Measurements from ENCODE around the gene TPM3. TPM values are rescaled to one million over a fixed set of nuclear protein-coding genes. Genes with fewer than 3 reads are reported as not detected.
"Not testable (repeated sequence)": the region's sequence is repeated elsewhere in the genome, so short reads cannot be mapped to it uniquely, and the experiment has no call there.

Gene TPM3
- total RNA-seq, 1 experiment from 2014 or later = 545 TPM

DNA sequence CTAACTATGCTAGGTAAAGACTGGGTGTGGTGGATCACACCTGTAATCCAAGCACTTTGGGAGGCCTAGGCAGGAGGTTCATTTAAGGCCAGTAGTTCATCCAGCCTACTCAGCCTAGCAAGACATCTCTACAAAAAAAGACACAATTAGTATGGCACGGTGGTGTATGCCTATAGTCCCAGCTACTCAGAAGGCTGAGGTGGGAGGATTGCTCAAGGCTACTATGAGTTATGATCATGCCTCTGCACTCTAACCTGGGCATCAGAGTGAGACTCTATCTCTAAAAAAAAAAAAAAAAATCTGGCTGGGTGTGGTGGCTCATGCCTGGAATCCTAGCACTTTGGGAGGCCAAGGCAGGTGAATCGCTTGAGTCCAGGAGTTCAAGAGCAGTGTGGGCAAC lies 58.6 kb downstream of the TPM3 start:
- H3K9me3 ChIP-seq (ENCODE audit: control insufficient read depth, insufficient read depth, low read depth, low read length) = no peaks in the 10 kb centered on the region
- no peak for DNase-seq (ENCODE audit: low read depth, low spot score)
- no peaks in the 10 kb centered on the region for H3K27me3 ChIP-seq (ENCODE audit: control insufficient read depth, insufficient read depth, low read length)
- ChIA-PET CTCF (interaction anchor here (0.7 kb wide), 1 partner anchor 1204 kb away, joined by 3 read pairs; no protein-coding TSS in a partner anchor), POLR2A (interaction anchor here (0.6 kb wide), 1 partner anchor 122 kb away, joined by 7 read pairs; no protein-coding TSS in a partner anchor)
- no peaks in the 10 kb centered on the region for H3K36me3 ChIP-seq (ENCODE audit: control insufficient read depth, insufficient read depth, low read length)
- in situ Hi-C loops (cut with HindIII; ENCODE audit: low pct_unique_long_range_greater_than_20kb, low sequenced_read_pairs) (no loop called here), intact Hi-C loops (cut with micrococcal nuclease; ENCODE audit: unreplicated experiment) (no loop called here)
- H3K4me3 ChIP-seq (ENCODE audit: low read depth in 2 of 2, low read length in 2 of 2) = no peak overlapping the region
- BruUV-seq (replicated peaks) = no TSS peak
- no peaks in the 10 kb centered on the region for H3K4me1 ChIP-seq (ENCODE audit: control insufficient read depth, insufficient read depth, low read length)
- ATAC-seq = no peak
- TF ChIP-seq SIN3A (IDR thresholded peaks at IDR 0.05; ENCODE audit: borderline replicate concordance, insufficient read depth, low read depth, low read length) (no peak), POLR2AphosphoS5 (IDR thresholded peaks at IDR 0.05; ENCODE audit: low read depth, low read length) (no peak), TCF7L2 (IDR thresholded peaks at IDR 0.05; ENCODE audit: low read depth, low read length) (no peak)
- TF ChIP-seq, protein P1, sequence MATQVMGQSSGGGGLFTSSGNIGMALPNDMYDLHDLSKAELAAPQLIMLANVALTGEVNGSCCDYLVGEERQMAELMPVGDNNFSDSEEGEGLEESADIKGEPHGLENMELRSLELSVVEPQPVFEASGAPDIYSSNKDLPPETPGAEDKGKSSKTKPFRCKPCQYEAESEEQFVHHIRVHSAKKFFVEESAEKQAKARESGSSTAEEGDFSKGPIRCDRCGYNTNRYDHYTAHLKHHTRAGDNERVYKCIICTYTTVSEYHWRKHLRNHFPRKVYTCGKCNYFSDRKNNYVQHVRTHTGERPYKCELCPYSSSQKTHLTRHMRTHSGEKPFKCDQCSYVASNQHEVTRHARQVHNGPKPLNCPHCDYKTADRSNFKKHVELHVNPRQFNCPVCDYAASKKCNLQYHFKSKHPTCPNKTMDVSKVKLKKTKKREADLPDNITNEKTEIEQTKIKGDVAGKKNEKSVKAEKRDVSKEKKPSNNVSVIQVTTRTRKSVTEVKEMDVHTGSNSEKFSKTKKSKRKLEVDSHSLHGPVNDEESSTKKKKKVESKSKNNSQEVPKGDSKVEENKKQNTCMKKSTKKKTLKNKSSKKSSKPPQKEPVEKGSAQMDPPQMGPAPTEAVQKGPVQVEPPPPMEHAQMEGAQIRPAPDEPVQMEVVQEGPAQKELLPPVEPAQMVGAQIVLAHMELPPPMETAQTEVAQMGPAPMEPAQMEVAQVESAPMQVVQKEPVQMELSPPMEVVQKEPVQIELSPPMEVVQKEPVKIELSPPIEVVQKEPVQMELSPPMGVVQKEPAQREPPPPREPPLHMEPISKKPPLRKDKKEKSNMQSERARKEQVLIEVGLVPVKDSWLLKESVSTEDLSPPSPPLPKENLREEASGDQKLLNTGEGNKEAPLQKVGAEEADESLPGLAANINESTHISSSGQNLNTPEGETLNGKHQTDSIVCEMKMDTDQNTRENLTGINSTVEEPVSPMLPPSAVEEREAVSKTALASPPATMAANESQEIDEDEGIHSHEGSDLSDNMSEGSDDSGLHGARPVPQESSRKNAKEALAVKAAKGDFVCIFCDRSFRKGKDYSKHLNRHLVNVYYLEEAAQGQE (IDR thresholded peaks at IDR 0.05; ENCODE audit: insufficient read depth in 1 of 2, low read depth in 2 of 2, low read length in 1 of 2) = no peak
- TF ChIP-seq, protein P2, sequence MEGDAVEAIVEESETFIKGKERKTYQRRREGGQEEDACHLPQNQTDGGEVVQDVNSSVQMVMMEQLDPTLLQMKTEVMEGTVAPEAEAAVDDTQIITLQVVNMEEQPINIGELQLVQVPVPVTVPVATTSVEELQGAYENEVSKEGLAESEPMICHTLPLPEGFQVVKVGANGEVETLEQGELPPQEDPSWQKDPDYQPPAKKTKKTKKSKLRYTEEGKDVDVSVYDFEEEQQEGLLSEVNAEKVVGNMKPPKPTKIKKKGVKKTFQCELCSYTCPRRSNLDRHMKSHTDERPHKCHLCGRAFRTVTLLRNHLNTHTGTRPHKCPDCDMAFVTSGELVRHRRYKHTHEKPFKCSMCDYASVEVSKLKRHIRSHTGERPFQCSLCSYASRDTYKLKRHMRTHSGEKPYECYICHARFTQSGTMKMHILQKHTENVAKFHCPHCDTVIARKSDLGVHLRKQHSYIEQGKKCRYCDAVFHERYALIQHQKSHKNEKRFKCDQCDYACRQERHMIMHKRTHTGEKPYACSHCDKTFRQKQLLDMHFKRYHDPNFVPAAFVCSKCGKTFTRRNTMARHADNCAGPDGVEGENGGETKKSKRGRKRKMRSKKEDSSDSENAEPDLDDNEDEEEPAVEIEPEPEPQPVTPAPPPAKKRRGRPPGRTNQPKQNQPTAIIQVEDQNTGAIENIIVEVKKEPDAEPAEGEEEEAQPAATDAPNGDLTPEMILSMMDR (IDR thresholded peaks at IDR 0.05) = no peak
- no peak overlapping the region for H3K27ac ChIP-seq (ENCODE audit: low read length)

- no peaks in the 10 kb centered on the region for H3K9me3 ChIP-seq (ENCODE audit: control insufficient read depth, insufficient read depth, low read depth, low read length)
- intact Hi-C loops (cut with micrococcal nuclease; ENCODE audit: unreplicated experiment) (no loop called here), in situ Hi-C loops (cut with HindIII; ENCODE audit: low pct_unique_long_range_greater_than_20kb, low sequenced_read_pairs) (no loop called here)
- POLR2A ChIA-PET = interaction anchor here (0.6 kb wide), 1 partner anchor 14 kb away, joined by 3 read pairs; no protein-coding TSS in a partner anchor
- H3K27ac ChIP-seq (ENCODE audit: low read length) = no peak overlapping the region
- CTCF ChIA-PET = no interaction called here
- no peaks in the 10 kb centered on the region for H3K36me3 ChIP-seq (ENCODE audit: control insufficient read depth, insufficient read depth, low read length)
- TF ChIP-seq, protein P1 (IDR thresholded peaks at IDR 0.05; ENCODE audit: insufficient read depth in 1 of 2, low read depth in 2 of 2, low read length in 1 of 2) = no peak
- TF ChIP-seq TCF7L2 (IDR thresholded peaks at IDR 0.05; ENCODE audit: low read depth, low read length) (no peak), SIN3A (IDR thresholded peaks at IDR 0.05; ENCODE audit: borderline replicate concordance, insufficient read depth, low read depth, low read length) (no peak), POLR2AphosphoS5 (IDR thresholded peaks at IDR 0.05; ENCODE audit: low read depth, low read length) (no peak)
- TF ChIP-seq, protein P2 (IDR thresholded peaks at IDR 0.05) = no peak
- no peaks in the 10 kb centered on the region for H3K27me3 ChIP-seq (ENCODE audit: control insufficient read depth, insufficient read depth, low read length)
- no peak for DNase-seq (ENCODE audit: low read depth, low spot score)
- BruUV-seq (replicated peaks) = no TSS peak
- ATAC-seq = no peak
- H3K4me3 ChIP-seq (ENCODE audit: low read depth in 2 of 2, low read length in 2 of 2) = no peak overlapping the region
- H3K4me1 ChIP-seq (ENCODE audit: control insufficient read depth, insufficient read depth, low read length) = no peaks in the 10 kb centered on the region
Measured at GRCh38 chr1:154129391-154129970, 62.4 kb downstream of the TPM3 start.

DNA sequence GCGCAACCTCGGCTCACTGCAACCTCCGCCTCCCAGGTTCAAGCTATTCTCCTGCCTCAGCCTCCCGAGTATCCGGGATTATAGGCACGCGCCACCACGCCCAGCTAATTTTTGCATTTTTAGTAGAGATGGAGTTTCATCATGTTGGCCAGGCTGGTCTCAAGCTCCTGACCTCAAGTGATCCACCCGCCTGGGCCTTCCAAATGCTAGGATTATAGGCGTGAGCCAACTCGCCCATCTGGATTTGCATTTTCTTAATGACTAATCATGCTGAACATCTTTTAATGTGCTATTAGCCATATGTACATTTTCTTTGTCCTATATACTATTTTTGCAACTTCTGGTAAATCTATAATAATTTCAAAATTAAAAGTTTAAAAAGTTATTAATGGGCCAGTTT lies 68.7 kb downstream of the TPM3 start:
- BruUV-seq (replicated peaks); in situ Hi-C loops (cut with HindIII; ENCODE audit: low pct_unique_long_range_greater_than_20kb, low sequenced_read_pairs); H3K9me3 ChIP-seq (ENCODE audit: control insufficient read depth, insufficient read depth, low read depth, low read length); CTCF ChIA-PET; H3K27me3 ChIP-seq (ENCODE audit: control insufficient read depth, insufficient read depth, low read length); DNase-seq (ENCODE audit: low read depth, low spot score); H3K36me3 ChIP-seq (ENCODE audit: control insufficient read depth, insufficient read depth, low read length); H3K4me1 ChIP-seq (ENCODE audit: control insufficient read depth, insufficient read depth, low read length); intact Hi-C loops (cut with micrococcal nuclease; ENCODE audit: unreplicated experiment); ATAC-seq; H3K4me3 ChIP-seq (ENCODE audit: low read depth in 2 of 2, low read length in 2 of 2); H3K27ac ChIP-seq (ENCODE audit: low read length); POLR2A ChIA-PET: not testable (repeated sequence)
